ENCODE data around the gene TPSAB1. TPM values are rescaled to one million over a fixed set of nuclear protein-coding genes. Genes with fewer than 3 reads are reported as not detected.
"Not testable (repeated sequence)": the region's sequence is repeated elsewhere in the genome, so short reads cannot be mapped to it uniquely, and the experiment has no call there.

TPSAB1 gene
- total RNA-seq, 1 experiment from 2014 or later, result not detected

DNA sequence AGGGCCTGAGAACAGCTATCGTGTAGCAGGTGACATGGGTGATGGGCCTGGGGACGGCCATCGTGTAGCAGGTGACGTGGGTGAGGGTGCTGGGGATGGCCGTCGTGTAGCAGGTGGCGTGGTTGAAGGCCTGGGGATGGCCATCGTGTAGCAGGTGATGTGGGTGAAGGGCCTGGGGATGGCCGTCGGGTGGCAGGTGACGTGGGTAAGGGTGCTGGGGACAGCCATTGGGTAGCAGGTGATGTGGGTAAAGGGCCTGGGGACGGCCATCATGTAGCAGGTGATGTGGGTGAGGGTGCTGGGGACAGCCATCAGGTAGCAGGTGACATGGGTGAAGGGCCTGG is 30.8 kb downstream of the TPSAB1 start:
- H3K36me3 ChIP-seq (ENCODE audit: control insufficient read depth, insufficient read depth, low read length), result no peaks in the 10 kb centered on the region
- ATAC-seq (no peak), DNase-seq (ENCODE audit: low read depth, low spot score) (no peak)
- ChIA-PET CTCF (no interaction called here), POLR2A (interaction anchor here (0.9 kb wide), 1 partner anchor 28 kb away, joined by 3 read pairs; no protein-coding TSS in a partner anchor)
- no peaks in the 10 kb centered on the region for H3K4me1 ChIP-seq (ENCODE audit: control insufficient read depth, insufficient read depth, low read length)
- H3K27ac ChIP-seq (ENCODE audit: low read length), result no peak overlapping the region
- intact Hi-C loops (cut with micrococcal nuclease; ENCODE audit: unreplicated experiment) (no loop called here), in situ Hi-C loops (cut with HindIII; ENCODE audit: low pct_unique_long_range_greater_than_20kb, low sequenced_read_pairs) (no loop called here)
- H3K4me3 ChIP-seq (ENCODE audit: low read depth in 2 of 2, low read length in 2 of 2), result no peak overlapping the region
- no peak for TF ChIP-seq SIN3A (IDR thresholded peaks at IDR 0.05; ENCODE audit: borderline replicate concordance, insufficient read depth, low read depth, low read length)
- TF ChIP-seq POLR2AphosphoS5 (IDR thresholded peaks at IDR 0.05; ENCODE audit: low read depth, low read length), result no peak
- TF ChIP-seq, protein P1, sequence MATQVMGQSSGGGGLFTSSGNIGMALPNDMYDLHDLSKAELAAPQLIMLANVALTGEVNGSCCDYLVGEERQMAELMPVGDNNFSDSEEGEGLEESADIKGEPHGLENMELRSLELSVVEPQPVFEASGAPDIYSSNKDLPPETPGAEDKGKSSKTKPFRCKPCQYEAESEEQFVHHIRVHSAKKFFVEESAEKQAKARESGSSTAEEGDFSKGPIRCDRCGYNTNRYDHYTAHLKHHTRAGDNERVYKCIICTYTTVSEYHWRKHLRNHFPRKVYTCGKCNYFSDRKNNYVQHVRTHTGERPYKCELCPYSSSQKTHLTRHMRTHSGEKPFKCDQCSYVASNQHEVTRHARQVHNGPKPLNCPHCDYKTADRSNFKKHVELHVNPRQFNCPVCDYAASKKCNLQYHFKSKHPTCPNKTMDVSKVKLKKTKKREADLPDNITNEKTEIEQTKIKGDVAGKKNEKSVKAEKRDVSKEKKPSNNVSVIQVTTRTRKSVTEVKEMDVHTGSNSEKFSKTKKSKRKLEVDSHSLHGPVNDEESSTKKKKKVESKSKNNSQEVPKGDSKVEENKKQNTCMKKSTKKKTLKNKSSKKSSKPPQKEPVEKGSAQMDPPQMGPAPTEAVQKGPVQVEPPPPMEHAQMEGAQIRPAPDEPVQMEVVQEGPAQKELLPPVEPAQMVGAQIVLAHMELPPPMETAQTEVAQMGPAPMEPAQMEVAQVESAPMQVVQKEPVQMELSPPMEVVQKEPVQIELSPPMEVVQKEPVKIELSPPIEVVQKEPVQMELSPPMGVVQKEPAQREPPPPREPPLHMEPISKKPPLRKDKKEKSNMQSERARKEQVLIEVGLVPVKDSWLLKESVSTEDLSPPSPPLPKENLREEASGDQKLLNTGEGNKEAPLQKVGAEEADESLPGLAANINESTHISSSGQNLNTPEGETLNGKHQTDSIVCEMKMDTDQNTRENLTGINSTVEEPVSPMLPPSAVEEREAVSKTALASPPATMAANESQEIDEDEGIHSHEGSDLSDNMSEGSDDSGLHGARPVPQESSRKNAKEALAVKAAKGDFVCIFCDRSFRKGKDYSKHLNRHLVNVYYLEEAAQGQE (IDR thresholded peaks at IDR 0.05; ENCODE audit: insufficient read depth in 1 of 2, low read depth in 2 of 2, low read length in 1 of 2), result no peak
- no peak for TF ChIP-seq TCF7L2 (IDR thresholded peaks at IDR 0.05; ENCODE audit: low read depth, low read length)
- TF ChIP-seq, protein P2, sequence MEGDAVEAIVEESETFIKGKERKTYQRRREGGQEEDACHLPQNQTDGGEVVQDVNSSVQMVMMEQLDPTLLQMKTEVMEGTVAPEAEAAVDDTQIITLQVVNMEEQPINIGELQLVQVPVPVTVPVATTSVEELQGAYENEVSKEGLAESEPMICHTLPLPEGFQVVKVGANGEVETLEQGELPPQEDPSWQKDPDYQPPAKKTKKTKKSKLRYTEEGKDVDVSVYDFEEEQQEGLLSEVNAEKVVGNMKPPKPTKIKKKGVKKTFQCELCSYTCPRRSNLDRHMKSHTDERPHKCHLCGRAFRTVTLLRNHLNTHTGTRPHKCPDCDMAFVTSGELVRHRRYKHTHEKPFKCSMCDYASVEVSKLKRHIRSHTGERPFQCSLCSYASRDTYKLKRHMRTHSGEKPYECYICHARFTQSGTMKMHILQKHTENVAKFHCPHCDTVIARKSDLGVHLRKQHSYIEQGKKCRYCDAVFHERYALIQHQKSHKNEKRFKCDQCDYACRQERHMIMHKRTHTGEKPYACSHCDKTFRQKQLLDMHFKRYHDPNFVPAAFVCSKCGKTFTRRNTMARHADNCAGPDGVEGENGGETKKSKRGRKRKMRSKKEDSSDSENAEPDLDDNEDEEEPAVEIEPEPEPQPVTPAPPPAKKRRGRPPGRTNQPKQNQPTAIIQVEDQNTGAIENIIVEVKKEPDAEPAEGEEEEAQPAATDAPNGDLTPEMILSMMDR (IDR thresholded peaks at IDR 0.05), result no peak
- no peaks in the 10 kb centered on the region for H3K9me3 ChIP-seq (ENCODE audit: control insufficient read depth, insufficient read depth, low read depth, low read length)
- BruUV-seq (replicated peaks), result no TSS peak
- no peaks in the 10 kb centered on the region for H3K27me3 ChIP-seq (ENCODE audit: control insufficient read depth, insufficient read depth, low read length)

DNA sequence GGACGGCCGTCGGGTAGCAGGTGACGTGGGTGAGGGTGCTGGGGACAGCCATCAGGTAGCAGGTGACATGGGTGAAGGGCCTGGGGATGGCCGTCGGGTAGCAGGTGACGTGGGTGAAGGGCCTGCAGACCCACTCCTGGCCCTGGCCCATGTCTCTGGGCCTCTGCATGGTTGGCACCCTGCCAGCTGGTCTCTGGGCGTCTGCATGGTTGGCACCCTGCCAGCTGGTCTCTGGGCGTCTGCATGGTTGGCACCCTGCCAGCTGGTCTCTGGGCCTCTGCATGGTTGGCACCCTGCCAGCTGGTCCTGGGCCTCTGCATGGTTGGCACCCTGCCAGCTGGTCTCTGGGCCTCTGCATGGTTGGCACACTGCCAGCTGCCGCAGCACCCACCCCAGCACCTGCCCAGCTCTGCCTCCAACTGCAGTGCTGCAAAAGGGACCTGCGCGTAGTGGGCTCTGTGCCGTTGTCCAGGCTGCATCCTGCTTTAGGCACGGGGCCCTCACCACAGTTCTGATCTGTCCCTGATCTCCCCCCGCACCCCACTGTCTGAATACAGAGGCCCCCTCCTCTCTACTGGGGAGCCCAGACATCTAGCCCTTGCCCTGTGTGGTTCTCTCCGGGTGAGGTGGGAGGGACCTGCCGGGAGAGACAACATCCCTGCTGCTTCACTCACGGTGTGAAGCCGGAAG is 31.4 kb downstream of the TPSAB1 start:
- BruUV-seq (replicated peaks); CTCF ChIA-PET; H3K4me3 ChIP-seq (ENCODE audit: low read depth in 2 of 2, low read length in 2 of 2); H3K27me3 ChIP-seq (ENCODE audit: control insufficient read depth, insufficient read depth, low read length); ATAC-seq; H3K9me3 ChIP-seq (ENCODE audit: control insufficient read depth, insufficient read depth, low read depth, low read length); H3K36me3 ChIP-seq (ENCODE audit: control insufficient read depth, insufficient read depth, low read length); DNase-seq (ENCODE audit: low read depth, low spot score); H3K27ac ChIP-seq (ENCODE audit: low read length); in situ Hi-C loops (cut with HindIII; ENCODE audit: low pct_unique_long_range_greater_than_20kb, low sequenced_read_pairs); intact Hi-C loops (cut with micrococcal nuclease; ENCODE audit: unreplicated experiment); H3K4me1 ChIP-seq (ENCODE audit: control insufficient read depth, insufficient read depth, low read length): not testable (repeated sequence)
- POLR2A ChIA-PET, result interaction anchor here (0.9 kb wide), 1 partner anchor 28 kb away, joined by 3 read pairs; no protein-coding TSS in a partner anchor

DNA sequence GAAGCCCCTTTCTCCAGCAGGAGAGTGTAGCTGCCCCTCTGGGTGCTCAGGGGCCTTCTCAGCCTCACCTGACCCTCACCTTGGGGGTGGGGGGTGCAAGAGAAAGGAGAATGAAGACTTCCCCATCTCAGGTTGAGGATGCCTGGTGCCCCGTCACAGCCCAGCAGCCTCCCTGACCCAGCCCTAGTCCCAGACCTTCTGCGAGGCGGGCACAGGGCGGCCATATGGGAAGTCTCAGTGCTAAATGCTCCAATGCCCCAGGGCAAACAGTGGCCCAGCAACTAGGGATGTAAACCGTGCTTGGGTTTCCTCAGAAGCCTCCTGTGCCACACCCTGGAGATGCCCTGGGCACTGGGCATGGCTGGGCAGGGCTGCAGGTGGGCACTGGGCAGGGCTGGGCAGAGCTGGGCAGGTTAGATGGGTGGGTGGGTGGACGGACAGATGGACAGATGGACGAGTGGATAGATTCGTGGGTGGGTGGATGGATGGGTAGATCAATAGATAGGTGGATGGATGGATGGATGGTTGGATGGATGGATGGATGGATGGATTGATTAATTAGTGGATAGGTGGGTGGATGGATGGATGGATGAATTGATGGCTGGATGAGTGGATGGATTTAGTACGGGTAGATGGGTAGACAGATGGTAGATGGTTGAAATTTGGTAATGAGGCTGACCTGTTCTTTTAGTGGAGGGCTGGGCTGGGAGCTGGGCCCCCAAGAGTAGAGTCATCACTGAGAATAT is 32.1 kb downstream of the TPSAB1 start:
- CTCF ChIA-PET, result no interaction called here
- intact Hi-C loops (cut with micrococcal nuclease; ENCODE audit: unreplicated experiment) (no loop called here), in situ Hi-C loops (cut with HindIII; ENCODE audit: low pct_unique_long_range_greater_than_20kb, low sequenced_read_pairs) (no loop called here)
- BruUV-seq (replicated peaks), result no TSS peak
- no peak for TF ChIP-seq SIN3A (IDR thresholded peaks at IDR 0.05; ENCODE audit: borderline replicate concordance, insufficient read depth, low read depth, low read length)
- TF ChIP-seq POLR2AphosphoS5 (IDR thresholded peaks at IDR 0.05; ENCODE audit: low read depth, low read length), result no peak
- no peak for TF ChIP-seq TCF7L2 (IDR thresholded peaks at IDR 0.05; ENCODE audit: low read depth, low read length)
- TF ChIP-seq, protein P2 (IDR thresholded peaks at IDR 0.05), result no peak
- TF ChIP-seq, protein P1 (IDR thresholded peaks at IDR 0.05; ENCODE audit: insufficient read depth in 1 of 2, low read depth in 2 of 2, low read length in 1 of 2), result no peak
- H3K36me3 ChIP-seq (ENCODE audit: control insufficient read depth, insufficient read depth, low read length), result no peaks in the 10 kb centered on the region
- H3K27me3 ChIP-seq (ENCODE audit: control insufficient read depth, insufficient read depth, low read length), result no peaks in the 10 kb centered on the region
- ATAC-seq, result no peak
- POLR2A ChIA-PET, result no interaction called here
- no peak overlapping the region for H3K27ac ChIP-seq (ENCODE audit: low read length)
- H3K9me3 ChIP-seq (ENCODE audit: control insufficient read depth, insufficient read depth, low read depth, low read length), result no peaks in the 10 kb centered on the region
- DNase-seq (ENCODE audit: low read depth, low spot score), result no peak
- no peak overlapping the region for H3K4me3 ChIP-seq (ENCODE audit: low read depth in 2 of 2, low read length in 2 of 2)
- peaks cover under 1% of the 10 kb centered on the region; the same call in 1 of the 2 replicates for H3K4me1 ChIP-seq (ENCODE audit: control insufficient read depth, insufficient read depth, low read length)
